NOMO-1 treated with DMSO at 0.1 percent for 48 hours (cell line): ENCODE results near the gene TMEM86B.
A peak's percentile ranks its signal among the peaks of the same experiment; 100 is the strongest.

ENCODE experiments used
- DNase-seq: peaks from one replicate; lab custom pipeline; 2025; ENCODE audit not compliant: unreplicated experiment; lab: John Stamatoyannopoulos, UW

The TMEM86B gene

DNA sequence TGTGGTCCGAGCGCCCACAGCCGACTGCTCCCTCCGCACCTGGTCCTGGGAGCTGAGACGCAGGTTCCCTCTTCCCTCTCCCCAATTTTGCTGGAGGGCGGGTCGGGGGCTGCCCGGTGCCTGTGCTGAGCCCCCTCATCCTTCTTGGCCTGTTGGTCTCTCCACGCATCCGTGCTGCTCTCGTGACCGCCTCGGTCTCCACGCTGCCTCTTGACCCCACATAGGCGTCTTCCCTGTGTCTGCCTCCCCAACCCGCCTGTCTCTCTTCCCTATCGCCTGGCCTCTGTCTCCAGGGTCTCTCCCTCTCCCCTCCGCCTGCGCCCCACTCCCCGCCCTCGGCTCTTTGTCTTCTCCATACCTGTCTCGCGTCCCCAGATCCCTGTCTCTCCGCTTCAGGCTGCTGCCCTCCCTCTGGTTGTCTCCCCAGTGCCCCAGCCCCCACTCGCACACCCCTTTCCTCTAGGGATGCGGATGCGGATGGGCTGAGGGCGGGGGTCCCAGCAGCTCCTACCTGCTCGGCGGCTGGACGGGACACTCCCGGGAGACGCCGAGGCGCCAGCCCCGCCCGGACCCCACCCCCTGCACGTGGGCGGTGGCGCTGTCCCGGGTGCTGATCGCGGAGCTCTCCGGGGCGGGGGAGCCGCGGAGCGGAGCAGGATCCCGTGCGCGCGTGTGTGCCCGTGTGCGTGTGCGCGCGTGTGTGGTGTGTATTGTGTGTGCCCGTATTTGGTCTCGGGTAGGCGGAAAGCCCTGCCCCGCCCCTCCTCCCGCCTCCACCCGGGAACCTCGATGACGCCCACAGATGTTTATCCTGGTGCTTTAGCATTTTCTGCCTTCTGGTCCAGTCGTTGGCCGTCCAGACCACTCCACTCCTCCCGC lies 48.7 kb downstream of the TMEM86B start, which contains the start of gene SYT5:
TSS of gene SYT5 (minus strand) at position 684 of the 879 bp plus-strand sequence. CDS start 1,248 bp downstream, outside the sequence.
- DNase-seq = no peak

DNA sequence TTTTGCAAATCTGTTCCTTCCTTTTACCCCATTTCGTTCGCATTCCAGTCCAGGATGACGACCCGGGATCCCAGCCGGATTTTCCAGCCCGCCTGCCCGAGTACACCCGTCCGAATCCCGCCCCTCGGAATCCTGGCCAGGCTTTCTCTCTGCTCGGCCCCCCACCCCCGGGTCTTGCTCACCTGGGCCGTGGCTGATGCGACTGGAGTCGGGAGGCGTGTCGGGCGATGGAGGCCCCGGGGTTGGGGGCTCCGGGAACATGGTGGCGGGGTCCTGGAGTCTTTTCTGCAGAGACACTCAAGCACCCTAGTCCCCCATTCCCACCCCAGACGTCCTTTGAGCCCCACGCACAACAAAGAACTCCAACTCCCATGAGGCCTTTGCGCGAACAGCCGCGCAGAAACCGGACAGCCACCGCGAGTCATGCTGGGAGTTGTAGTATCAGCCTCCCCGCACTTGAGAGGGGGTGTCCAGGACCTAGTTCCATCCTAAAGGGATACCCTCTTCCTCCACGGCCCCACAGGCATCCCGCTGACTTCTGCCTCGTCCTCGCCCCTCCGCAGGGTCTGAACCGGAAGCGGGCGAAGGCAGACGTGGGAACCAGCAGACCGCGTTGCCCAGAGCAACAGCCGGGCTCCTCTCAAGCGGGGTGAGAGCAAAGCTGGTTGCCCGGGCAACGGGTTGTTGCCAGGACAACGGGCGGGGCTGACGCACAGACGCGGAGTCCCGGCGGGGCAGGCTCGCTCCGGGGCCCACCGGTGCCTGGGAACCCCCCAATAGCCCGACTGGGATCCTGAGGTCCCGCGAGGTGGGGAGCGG lies 49.6 kb downstream of the TMEM86B start:
- DNase-seq = peak; percentile 60
